ENCODE measurements around the gene ADCY5. TPM values are rescaled to one million over a fixed set of nuclear protein-coding genes. Genes with fewer than 3 reads are reported as not detected.

The ADCY5 gene
- polyA plus RNA-seq, 4 donors: 0.67 to 6.9 (median 5.0) TPM

DNA sequence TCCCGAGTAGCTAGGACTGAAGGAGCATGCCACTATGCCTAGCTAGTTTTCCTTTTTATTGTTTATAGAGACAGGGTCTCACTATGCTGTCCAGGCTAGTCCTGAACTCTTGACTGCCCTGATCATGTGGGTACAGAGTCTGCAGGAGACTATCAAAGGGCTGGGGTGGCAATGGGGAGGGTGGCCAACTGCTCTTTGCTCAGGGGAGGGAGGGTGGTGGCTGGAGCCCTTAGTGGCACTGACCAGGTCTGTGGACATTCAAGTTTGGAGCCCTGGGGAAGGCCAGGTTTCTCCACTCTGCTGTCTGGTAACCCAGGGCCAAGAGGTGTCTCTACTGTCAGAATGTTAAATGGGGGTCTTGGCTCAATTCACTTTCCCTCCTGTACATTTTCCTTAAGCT, 125.1 kb downstream of the ADCY5 start:
- H3K27ac ChIP-seq (ENCODE audit: low read depth in 1 of 3, low read length in 2 of 3): no peak overlapping the region
- FAIRE-seq (no peak), DNase-seq (no peak)
- H3K4me3 ChIP-seq (ENCODE audit: low read depth in 1 of 3, low read length in 3 of 3): no peak overlapping the region
- no peaks in the 10 kb centered on the region for H3K4me1 ChIP-seq (ENCODE audit: control insufficient read depth in 3 of 3, insufficient read depth in 2 of 3, low read depth in 1 of 3, low read length in 2 of 3)
- peaks cover 0 to 64% (median 0%) of the 10 kb centered on the region in 3 donors for H3K36me3 ChIP-seq (ENCODE audit: control insufficient read depth in 3 of 3, insufficient read depth in 2 of 3, low read depth in 1 of 3, low read length in 3 of 3)
- H3K9me3 ChIP-seq (ENCODE audit: control insufficient read depth in 2 of 2, insufficient read depth in 1 of 2, low read depth in 1 of 2, low read length in 1 of 2): no peaks in the 10 kb centered on the region
- H3K27me3 ChIP-seq (ENCODE audit: control insufficient read depth in 3 of 3, insufficient read depth in 3 of 3, low read length in 3 of 3): no peaks in the 10 kb centered on the region
- WGBS, 3 donors: 50 to 89% (median 81%) methylated on average over 1 of the region's 1 CpG

DNA sequence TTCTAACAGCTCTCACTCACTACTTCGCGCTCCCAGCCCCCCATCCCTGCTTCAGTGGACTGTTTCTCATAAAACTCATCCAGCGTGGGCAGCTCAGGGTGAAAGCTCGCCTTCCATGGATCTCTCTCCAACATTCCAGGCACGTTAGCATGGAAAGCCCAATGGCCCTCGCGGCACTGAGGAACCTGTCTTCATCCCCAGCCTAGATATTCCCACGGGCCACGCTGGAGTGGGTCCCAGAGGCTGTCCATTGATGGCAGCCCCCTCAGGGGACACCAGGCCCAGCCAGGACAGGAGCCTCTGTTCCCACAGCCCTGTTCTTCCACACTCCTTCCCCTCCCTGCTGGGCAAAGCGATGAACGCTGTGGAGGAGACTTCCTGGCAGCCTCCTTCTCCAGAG, 126.0 kb downstream of the ADCY5 start:
- no peaks in the 10 kb centered on the region for H3K9me3 ChIP-seq (ENCODE audit: control insufficient read depth in 2 of 2, insufficient read depth in 1 of 2, low read depth in 1 of 2, low read length in 1 of 2)
- peaks cover 0 to 66% (median 0%) of the 10 kb centered on the region in 3 donors for H3K36me3 ChIP-seq (ENCODE audit: control insufficient read depth in 3 of 3, insufficient read depth in 2 of 3, low read depth in 1 of 3, low read length in 3 of 3)
- no peak overlapping the region for H3K27ac ChIP-seq (ENCODE audit: low read depth in 1 of 3, low read length in 2 of 3)
- H3K4me1 ChIP-seq (ENCODE audit: control insufficient read depth in 3 of 3, insufficient read depth in 2 of 3, low read depth in 1 of 3, low read length in 2 of 3): no peaks in the 10 kb centered on the region
- no peak for DNase-seq
- H3K27me3 ChIP-seq (ENCODE audit: control insufficient read depth in 3 of 3, insufficient read depth in 3 of 3, low read length in 3 of 3): no peaks in the 10 kb centered on the region
- FAIRE-seq: no peak
- WGBS, 3 donors: 84 to 87% (median 85%) methylated on average over 11 of the region's 11 CpGs
- H3K4me3 ChIP-seq (ENCODE audit: low read depth in 1 of 3, low read length in 3 of 3): no peak overlapping the region

DNA sequence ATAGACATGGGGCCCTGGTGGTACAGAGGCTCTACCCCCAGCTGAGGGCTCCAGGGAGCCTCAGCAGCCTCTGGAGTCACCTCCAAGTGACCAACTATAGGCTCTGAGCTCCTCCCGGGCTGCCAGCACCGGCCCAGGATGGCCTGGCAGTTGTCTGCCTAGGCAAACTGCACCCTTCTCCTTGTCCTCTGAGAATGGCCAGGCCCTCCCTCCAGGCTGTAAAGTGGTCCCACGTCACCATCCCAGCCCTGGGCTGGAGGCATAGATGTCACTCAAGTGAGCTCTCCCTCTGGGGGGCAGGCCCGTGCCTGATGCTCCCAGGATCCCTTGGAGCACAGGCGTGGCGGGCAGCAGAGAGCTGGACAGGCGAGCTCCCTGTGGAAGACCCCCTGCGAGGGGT, 127.1 kb downstream of the ADCY5 start:
- Histone ChIP-seq H3K4me1 (ENCODE audit: control insufficient read depth in 3 of 3, insufficient read depth in 2 of 3, low read depth in 1 of 3, low read length in 2 of 3) (no peaks in the 10 kb centered on the region), H3K9me3 (ENCODE audit: control insufficient read depth in 2 of 2, insufficient read depth in 1 of 2, low read depth in 1 of 2, low read length in 1 of 2) (no peaks in the 10 kb centered on the region), H3K27ac (ENCODE audit: low read depth in 1 of 3, low read length in 2 of 3) (no peak overlapping the region), H3K27me3 (ENCODE audit: control insufficient read depth in 3 of 3, insufficient read depth in 3 of 3, low read length in 3 of 3) (no peaks in the 10 kb centered on the region), H3K36me3 (ENCODE audit: control insufficient read depth in 3 of 3, insufficient read depth in 2 of 3, low read depth in 1 of 3, low read length in 3 of 3) (peaks cover 0 to 65% (median 0%) of the 10 kb centered on the region in 3 donors), H3K4me3 (ENCODE audit: low read depth in 1 of 3, low read length in 3 of 3) (no peak overlapping the region)
- 77 to 83% (median 79%) methylated on average over 7 to 8 of the region's 8 CpGs for WGBS, 3 donors
- DNase-seq (no peak), FAIRE-seq (no peak)

DNA sequence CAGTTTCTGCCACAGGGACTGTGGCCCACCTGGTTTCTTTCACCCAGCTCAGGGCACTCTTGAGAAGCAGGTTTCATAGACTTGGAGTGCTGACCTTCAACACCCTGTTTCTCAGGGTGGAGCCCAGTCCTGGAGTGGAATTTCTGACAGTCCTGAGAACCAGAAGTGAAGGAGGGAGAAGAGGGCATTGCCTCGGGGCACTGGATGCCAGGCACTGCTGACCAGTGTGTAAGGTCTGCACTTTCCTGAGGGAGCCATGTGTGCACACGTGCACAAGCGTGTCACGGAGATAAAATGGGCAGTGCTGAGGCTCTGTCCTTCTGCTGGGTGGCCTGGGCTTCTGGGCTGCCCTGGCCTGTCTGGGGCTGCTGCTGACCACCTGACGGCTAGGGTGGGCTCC, 128.7 kb downstream of the ADCY5 start:
- 79 to 86% (median 85%) methylated on average over 5 of the region's 5 CpGs for WGBS, 3 donors
- Histone ChIP-seq H3K36me3 (ENCODE audit: control insufficient read depth in 3 of 3, insufficient read depth in 2 of 3, low read depth in 1 of 3, low read length in 3 of 3) (peaks cover 0 to 58% (median 0%) of the 10 kb centered on the region in 3 donors), H3K27me3 (ENCODE audit: control insufficient read depth in 3 of 3, insufficient read depth in 3 of 3, low read length in 3 of 3) (no peaks in the 10 kb centered on the region), H3K4me1 (ENCODE audit: control insufficient read depth in 3 of 3, insufficient read depth in 2 of 3, low read depth in 1 of 3, low read length in 2 of 3) (no peaks in the 10 kb centered on the region), H3K27ac (ENCODE audit: low read depth in 1 of 3, low read length in 2 of 3) (no peak overlapping the region), H3K4me3 (ENCODE audit: low read depth in 1 of 3, low read length in 3 of 3) (no peak overlapping the region), H3K9me3 (ENCODE audit: control insufficient read depth in 2 of 2, insufficient read depth in 1 of 2, low read depth in 1 of 2, low read length in 1 of 2) (no peaks in the 10 kb centered on the region)
- no peak for FAIRE-seq
- DNase-seq: no peak

DNA sequence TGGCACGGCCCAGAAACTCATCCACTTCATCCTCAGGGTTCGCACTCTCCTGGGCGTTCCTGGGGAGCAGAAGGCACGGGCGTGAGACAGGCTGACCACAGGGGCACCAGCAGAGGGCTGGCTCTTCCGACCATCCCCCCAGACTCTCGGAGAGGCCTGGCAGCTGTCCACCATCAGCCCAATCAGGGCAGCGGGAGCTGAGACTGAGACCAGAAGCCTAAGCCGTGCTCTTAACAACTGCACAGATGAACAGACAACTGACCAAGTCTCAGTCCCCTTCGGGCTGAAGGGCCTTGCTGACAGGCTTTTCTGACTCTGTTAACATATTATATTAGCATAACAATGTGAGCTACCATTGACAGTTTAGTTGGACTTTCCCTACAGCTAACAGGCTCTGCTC, 129.1 kb downstream of the ADCY5 start:
- Histone ChIP-seq H3K9me3 (ENCODE audit: control insufficient read depth in 2 of 2, insufficient read depth in 1 of 2, low read depth in 1 of 2, low read length in 1 of 2) (no peaks in the 10 kb centered on the region), H3K4me3 (ENCODE audit: low read depth in 1 of 3, low read length in 3 of 3) (no peak overlapping the region), H3K27me3 (ENCODE audit: control insufficient read depth in 3 of 3, insufficient read depth in 3 of 3, low read length in 3 of 3) (no peaks in the 10 kb centered on the region), H3K4me1 (ENCODE audit: control insufficient read depth in 3 of 3, insufficient read depth in 2 of 3, low read depth in 1 of 3, low read length in 2 of 3) (no peaks in the 10 kb centered on the region), H3K36me3 (ENCODE audit: control insufficient read depth in 3 of 3, insufficient read depth in 2 of 3, low read depth in 1 of 3, low read length in 3 of 3) (peaks cover 0 to 58% (median 0%) of the 10 kb centered on the region in 3 donors), H3K27ac (ENCODE audit: low read depth in 1 of 3, low read length in 2 of 3) (no peak overlapping the region)
- DNase-seq (no peak), FAIRE-seq (no peak)
- WGBS, 3 donors: 61 to 72% (median 68%) methylated on average over 10 of the region's 10 CpGs

DNA sequence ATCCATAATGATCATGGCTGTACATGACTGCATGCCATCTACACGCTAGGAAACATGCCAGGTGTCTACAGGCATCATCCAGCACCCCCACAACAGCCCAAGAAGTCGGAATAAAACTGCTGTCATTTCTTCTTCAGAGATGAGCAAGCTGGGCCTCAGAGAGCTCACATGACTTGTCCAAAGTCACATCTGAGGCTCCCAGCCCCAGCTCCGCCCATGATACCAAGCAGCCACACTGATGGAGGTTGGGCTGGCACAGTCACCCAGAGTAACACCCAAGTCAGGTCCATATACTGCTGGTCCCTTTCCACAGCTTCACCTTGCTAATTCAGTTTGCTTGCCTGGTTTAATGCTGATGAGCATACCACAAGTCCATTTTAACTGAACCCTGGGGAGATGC, 130.5 kb downstream of the ADCY5 start:
- H3K27ac ChIP-seq (ENCODE audit: low read depth in 1 of 3, low read length in 2 of 3): no peak overlapping the region
- FAIRE-seq: no peak
- 69 to 83% (median 79%) methylated on average over 3 of the region's 3 CpGs for WGBS, 3 donors
- H3K4me3 ChIP-seq (ENCODE audit: low read depth in 1 of 3, low read length in 3 of 3): no peak overlapping the region
- no peaks in the 10 kb centered on the region for H3K27me3 ChIP-seq (ENCODE audit: control insufficient read depth in 3 of 3, insufficient read depth in 3 of 3, low read length in 3 of 3)
- no peak for DNase-seq
- peaks cover 0 to 67% (median 0%) of the 10 kb centered on the region in 3 donors for H3K36me3 ChIP-seq (ENCODE audit: control insufficient read depth in 3 of 3, insufficient read depth in 2 of 3, low read depth in 1 of 3, low read length in 3 of 3)
- no peaks in the 10 kb centered on the region for H3K9me3 ChIP-seq (ENCODE audit: control insufficient read depth in 2 of 2, insufficient read depth in 1 of 2, low read depth in 1 of 2, low read length in 1 of 2)
- H3K4me1 ChIP-seq (ENCODE audit: control insufficient read depth in 3 of 3, insufficient read depth in 2 of 3, low read depth in 1 of 3, low read length in 2 of 3): no peaks in the 10 kb centered on the region

DNA sequence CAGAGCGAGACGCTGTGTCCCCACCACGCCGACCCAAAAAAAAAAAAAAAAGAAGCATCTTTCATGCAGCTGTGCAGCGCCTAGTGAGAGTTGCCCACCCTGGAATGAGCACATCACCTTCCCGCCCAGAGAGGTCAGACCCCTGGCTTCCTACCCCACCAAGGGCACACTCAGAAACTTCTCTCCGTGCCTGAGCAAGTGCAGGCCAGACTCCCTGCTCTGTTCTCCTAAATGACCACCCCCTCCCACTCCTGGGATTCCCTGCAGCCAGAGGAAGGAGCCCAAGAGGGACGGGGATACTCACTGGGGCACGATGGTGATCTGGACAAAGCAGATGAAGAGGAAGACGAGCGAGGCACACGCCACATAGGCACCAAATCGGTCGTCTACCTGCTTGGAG, 131.2 kb downstream of the ADCY5 start:
- Histone ChIP-seq H3K27ac (ENCODE audit: low read depth in 1 of 3, low read length in 2 of 3) (no peak overlapping the region), H3K9me3 (ENCODE audit: control insufficient read depth in 2 of 2, insufficient read depth in 1 of 2, low read depth in 1 of 2, low read length in 1 of 2) (no peaks in the 10 kb centered on the region), H3K4me1 (ENCODE audit: control insufficient read depth in 3 of 3, insufficient read depth in 2 of 3, low read depth in 1 of 3, low read length in 2 of 3) (no peaks in the 10 kb centered on the region), H3K4me3 (ENCODE audit: low read depth in 1 of 3, low read length in 3 of 3) (no peak overlapping the region), H3K36me3 (ENCODE audit: control insufficient read depth in 3 of 3, insufficient read depth in 2 of 3, low read depth in 1 of 3, low read length in 3 of 3) (peaks cover 0 to 70% (median 0%) of the 10 kb centered on the region in 3 donors), H3K27me3 (ENCODE audit: control insufficient read depth in 3 of 3, insufficient read depth in 3 of 3, low read length in 3 of 3) (no peaks in the 10 kb centered on the region)
- WGBS, 3 donors: 88 to 94% (median 89%) methylated on average over 14 of the region's 14 CpGs
- DNase-seq (no peak), FAIRE-seq (no peak)

DNA sequence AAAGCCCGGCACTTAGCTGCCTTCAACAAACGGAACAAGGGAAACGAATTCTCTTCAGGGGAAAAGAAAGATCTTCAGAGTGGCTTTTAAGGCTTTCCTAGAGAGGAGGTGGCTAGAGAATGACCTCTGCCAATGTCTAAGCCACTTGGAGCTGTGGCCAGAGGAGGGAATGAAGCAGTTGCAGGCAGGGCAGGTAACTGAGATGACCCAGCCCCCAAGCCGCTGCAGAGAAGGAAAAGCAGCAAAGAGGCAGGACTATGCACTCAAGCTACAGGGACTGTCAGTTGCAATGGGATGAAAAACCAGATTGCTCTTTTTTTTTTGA, 133.7 kb downstream of the ADCY5 start:
- DNase-seq (no peak), FAIRE-seq (no peak)
- Histone ChIP-seq H3K9me3 (ENCODE audit: control insufficient read depth in 2 of 2, insufficient read depth in 1 of 2, low read depth in 1 of 2, low read length in 1 of 2) (no peaks in the 10 kb centered on the region), H3K27ac (ENCODE audit: low read depth in 1 of 3, low read length in 2 of 3) (no peak overlapping the region), H3K27me3 (ENCODE audit: control insufficient read depth in 3 of 3, insufficient read depth in 3 of 3, low read length in 3 of 3) (no peaks in the 10 kb centered on the region), H3K4me3 (ENCODE audit: low read depth in 1 of 3, low read length in 3 of 3) (no peak overlapping the region), H3K36me3 (ENCODE audit: control insufficient read depth in 3 of 3, insufficient read depth in 2 of 3, low read depth in 1 of 3, low read length in 3 of 3) (peaks cover 0 to 63% (median 0%) of the 10 kb centered on the region in 3 donors), H3K4me1 (ENCODE audit: control insufficient read depth in 3 of 3, insufficient read depth in 2 of 3, low read depth in 1 of 3, low read length in 2 of 3) (no peaks in the 10 kb centered on the region)
- WGBS, 3 donors: 54 to 63% (median 60%) methylated on average over 4 of the region's 4 CpGs

Measured in small intestine (tissue), 7 donors.